Left kidney (tissue), 2 donors: ENCODE data around the gene FBXO34. TPM values are rescaled to one million over a fixed set of nuclear protein-coding genes. Genes with fewer than 3 reads are reported as not detected.

ENCODE experiments used
- DNase-seq: peaks from one replicate; pipeline ENCODE4 v3.0.0-alpha.2; 2013
- polyA plus RNA-seq: library from polyadenylated mRNA; unstranded; fragments of 120-200 nt; gene quantifications from one replicate; pipeline ENCODE4 v1.2.1, GENCODE V29; 2013; ENCODE audit not compliant: insufficient read length

The FBXO34 gene
- polyA plus RNA-seq, 1 donor: 39.7 TPM

DNA sequence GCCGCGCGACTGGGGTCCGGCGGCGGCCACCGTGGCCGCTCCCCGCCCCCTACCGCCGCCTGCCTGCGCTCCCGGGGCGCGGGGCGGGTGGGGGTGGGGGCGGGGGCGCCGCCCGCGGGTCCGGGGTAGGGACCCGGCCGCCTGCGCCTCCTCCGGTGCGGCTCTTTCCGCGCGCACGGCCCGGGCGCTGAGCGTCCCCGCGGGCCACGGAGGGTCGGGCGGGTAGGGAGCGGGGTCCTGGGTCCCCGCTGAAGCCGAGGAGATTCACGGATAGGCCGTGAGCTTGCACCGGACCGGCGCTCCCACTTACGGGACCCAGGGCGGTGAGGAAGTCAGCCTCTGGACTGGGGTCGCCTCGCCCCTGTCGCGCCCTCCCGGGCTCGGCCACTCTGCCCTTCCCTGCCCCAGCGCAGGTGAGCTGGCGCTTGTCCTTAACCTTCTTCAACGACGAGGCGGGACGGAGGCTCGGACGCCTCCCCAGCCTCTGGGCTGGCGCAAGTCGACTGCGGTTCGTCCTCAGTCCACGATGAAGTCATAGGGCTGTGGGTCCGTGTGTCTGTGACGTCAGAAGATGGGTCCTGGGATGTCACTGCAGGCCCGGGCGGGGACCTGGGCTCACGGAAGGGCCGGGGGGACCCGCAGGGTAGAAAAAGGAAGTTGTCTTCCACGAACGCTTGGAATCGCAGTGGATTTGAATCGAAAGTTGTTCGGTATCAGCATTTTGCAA, 514 bp downstream of the FBXO34 start:
- peak; percentile 78 for DNase-seq

DNA sequence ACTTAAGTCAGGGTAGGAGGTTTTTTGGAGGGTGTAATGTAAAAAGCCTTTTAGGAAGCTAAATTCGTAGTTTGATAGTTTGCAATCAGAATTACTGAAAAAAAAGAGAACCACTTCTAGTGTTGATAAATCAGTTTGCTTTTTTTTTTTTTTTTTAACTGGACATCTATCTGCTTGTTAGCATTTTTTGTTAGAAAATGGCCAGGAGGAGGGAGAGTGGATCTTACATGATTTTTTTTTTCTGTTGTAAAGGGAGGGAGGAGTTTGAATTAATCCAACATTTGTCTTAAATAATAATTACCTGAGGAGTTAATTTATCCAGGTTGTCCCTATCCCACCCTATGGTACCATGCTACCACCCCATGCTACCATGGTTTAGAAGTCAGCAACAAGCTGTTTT, 1.2 kb downstream of the FBXO34 start:
- DNase-seq: no peak

DNA sequence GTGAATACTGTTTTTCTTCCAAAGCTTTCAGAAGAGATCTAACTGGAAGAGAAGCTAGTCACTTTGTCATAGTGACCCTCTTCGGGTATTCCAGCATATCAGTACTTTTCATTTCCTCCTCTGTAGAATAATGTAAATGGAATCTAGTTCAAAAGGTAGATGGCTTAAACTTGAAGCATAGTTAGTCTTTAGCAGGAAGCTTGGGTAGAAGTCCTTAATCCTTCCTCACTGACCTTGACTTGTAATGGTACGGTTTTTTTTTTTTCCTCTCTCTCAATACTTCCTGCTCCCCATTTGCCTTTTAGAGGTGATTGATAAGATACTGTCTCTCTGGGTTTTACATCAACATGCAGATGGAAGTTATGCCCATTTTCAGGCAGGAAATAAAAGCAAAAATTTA, 1.7 kb downstream of the FBXO34 start:
- DNase-seq: no peak

DNA sequence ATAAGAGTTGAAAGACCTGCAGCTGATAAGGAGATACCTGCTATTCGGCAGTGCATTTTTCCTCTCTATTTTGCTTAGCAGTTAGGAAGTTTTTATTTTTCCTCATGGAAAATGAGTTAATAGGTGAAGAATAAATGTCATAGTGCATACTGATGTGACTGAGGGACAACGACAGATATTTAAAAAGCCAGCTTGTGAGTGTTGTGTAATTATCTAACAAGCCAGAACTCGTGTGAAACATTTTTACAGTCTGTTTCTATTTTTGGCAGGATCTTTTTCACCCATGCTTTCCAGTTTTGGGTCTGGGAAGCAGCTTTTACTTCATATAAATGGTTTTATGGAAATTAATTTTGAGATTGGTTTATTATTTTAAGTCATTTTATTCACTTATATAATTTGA, 2.9 kb downstream of the FBXO34 start:
- DNase-seq: no peak

- no peak for DNase-seq
These were observed 3.5 kb downstream of the FBXO34 start for GRCh38 chr14:55274751-55275150.

- no peak for DNase-seq
These were observed 5.5 kb downstream of the FBXO34 start for GRCh38 chr14:55276736-55277135.

DNA sequence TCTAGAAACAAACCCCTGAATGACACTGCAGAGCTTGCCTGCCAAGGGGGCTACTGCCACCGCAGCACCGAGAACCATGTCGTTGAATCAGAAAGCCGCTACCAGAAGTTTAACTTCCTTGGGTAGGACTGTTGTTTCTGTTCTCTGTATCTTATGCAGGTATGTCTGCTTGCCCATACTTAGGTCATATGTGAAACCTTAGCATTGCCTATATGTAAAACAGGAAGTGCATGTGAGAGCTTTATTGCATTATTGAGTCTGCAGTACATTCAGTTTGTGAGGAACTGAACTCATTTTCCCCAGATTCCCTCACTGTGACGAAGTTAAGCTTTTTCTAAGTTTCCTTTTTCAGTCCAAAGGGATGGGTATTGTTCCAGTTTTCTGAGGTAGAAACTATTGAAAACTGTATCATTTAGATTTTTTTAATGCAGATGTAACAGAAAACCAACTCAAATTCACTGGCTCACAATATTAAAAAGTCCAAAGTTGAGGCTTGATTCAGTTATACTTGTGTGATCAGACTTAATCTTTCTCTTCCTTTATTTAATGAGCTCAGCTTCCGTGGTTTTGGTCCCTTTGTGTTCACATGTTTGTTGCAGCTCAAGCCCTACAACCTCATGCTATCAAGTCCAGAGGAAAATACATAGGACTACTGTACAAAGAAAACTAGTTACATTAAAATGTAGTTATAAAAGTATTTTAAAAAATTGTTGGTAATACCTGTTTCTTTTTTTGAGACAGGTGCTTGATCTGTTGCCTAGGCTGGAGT, 6.9 kb downstream of the FBXO34 start:
- DNase-seq: no peak

GRCh38 chr14:55279384-55279783, 8.2 kb downstream of the FBXO34 start:
- DNase-seq: no peak

- no peak for DNase-seq
These were observed 10.2 kb downstream of the FBXO34 start for GRCh38 chr14:55281316-55281839.

DNA sequence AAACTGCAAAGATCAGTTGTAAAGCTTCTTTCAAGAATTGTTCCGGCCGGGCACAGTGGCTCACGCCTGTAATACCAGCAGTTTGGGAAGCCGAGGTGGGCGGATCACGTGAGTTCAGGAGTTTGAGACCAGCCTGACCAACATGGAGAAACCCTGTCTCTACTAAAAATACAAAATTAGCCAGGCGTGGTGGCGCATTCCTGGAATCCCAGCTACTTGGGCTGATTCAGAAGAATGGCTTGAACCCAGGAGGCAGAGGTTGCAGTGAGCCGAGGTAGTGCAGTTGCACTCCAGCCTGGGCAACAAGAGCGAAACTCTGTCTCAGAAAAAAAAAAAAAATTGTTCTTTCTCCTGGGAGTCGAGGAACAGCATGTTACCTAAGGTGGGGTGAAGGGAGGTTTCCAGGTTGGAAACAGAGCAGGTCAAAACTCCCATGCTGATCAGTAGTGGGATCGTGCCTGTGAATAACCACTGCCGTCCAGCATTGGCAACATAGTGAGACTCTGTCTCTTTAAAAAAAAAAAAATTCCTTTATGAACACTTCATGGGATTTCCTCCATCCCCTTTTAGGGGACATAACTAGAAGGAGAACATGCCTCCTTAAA, 13.9 kb downstream of the FBXO34 start:
- no peak for DNase-seq

- DNase-seq: no peak
These were observed 17.2 kb downstream of the FBXO34 start for GRCh38 chr14:55288439-55288838.

- DNase-seq: no peak
These were observed 20.4 kb downstream of the FBXO34 start for GRCh38 chr14:55291480-55292081.

DNA sequence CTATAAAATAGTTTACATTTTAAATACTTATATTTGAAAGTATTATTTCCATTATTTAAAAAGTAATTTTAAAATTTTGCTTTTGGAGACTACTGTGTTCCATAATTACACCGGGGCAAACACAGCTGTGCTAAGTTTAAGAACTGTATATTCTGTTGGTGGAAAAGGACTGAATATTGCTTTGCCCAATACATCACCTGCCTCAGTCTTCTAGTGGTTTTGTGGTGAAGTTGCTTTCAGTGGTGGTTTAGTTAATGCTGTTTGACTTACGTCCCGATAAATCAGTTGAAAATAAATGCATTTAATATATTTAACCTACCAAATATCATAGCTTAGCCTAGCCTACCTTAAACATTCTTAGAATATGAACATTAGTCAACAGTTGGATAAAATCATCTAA, 23.4 kb downstream of the FBXO34 start:
- DNase-seq: no peak

- no peak for DNase-seq
These were observed 26.6 kb downstream of the FBXO34 start for GRCh38 chr14:55297611-55298499.

DNA sequence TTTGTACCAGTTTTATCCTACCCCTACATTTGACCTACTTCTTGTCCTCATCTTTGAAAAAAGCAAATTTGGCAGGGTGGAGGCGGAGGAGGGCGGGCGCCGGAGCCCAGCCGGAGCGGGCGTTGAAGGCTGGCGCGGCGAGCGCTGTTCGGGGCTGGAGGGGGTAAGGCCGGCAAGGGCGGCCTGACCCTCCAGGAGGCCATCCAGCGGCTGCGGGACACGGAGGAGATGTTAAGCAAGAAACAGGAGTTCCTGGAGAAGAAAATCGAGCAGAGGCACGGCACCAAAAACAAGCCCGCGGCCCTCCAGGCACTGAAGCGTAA, 27.2 kb downstream of the FBXO34 start:
- no peak for DNase-seq

- no peak for DNase-seq
These were observed 30.4 kb downstream of the FBXO34 start for GRCh38 chr14:55301437-55302121.

- no peak for DNase-seq
These were observed 31.3 kb downstream of the FBXO34 start for GRCh38 chr14:55302367-55303124.

DNA sequence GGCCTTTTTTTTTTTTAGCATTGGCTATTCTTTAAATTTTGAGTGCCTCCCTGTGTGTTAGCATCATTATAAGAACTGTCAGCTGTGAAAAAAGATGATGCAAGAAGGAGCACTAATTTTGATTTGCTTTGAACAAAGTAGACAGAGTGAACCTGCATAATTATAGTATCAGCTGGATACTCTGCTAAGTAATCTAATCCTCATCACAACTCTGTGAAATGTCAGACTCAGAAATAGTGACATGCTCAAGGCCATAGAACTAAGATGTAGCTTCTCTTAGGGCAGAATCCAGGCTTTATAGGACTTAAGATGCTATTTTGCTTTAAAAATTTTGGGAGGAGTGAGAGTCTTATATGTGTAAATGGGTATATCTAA, 31.9 kb downstream of the FBXO34 start:
- DNase-seq: no peak

GRCh38 chr14:55303691-55304145, 32.5 kb downstream of the FBXO34 start:
- DNase-seq: no peak

GRCh38 chr14:55306938-55307589, 35.8 kb downstream of the FBXO34 start:
- DNase-seq: no peak
